Stimulated activated CD4-positive, alpha-beta T cell treated with anti-CD3 and anti-CD28 coated beads, Interleukin-12 subunit alpha, Interleukin-12 subunit beta, amount 100 ng/mL, for 48 hours (primary cell): Measurements from ENCODE around the gene ASPSCR1.

Experiments
- DNase-seq, 3 donors: peaks; one replicate each; pipeline ENCODE4 v3.0.0-alpha.2; 2020; ENCODE audit warnings: low read depth in 2 of 3, low spot score in 1 of 3

Gene ASPSCR1

DNA sequence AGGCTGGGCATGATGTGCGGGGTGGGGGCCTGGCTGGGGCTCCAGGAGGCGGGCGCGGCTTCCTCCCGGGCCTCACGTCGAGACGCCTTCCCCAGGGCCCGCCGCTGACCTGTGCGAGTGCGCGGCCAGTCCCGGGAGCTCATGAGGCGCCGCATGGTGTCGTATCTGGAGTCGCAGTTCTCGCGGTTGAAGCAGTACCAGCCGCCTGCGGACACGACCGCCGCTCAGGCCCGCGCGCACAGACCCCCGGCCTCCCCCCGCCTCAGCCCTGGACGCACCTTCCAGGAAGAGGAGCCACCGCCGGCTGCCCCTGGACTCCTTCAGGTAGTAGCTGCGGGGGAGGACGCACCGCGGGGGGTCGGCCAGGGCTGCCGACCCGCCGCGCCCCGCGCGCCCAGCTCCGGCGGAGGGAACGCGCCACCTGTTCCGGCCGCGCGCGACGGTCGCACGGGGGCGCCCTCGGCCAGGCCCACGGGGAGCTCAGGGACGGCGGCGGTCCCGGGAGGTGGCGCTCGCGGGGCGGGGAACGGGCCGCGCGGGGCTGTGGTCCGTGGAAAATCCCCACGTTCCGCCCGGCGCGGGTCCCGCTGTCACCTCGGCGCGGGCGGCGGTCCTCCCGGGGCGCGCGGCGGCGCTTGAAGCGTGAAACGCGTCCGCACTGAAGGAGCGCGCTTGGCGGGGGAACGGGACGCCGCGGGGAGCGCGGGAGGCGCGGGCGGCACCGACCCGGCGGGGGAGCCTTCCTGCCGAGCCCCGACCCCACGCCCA lies 17.9 kb upstream of the ASPSCR1 start:
- peak; percentile 43 to 70 (median 62) for DNase-seq

DNA sequence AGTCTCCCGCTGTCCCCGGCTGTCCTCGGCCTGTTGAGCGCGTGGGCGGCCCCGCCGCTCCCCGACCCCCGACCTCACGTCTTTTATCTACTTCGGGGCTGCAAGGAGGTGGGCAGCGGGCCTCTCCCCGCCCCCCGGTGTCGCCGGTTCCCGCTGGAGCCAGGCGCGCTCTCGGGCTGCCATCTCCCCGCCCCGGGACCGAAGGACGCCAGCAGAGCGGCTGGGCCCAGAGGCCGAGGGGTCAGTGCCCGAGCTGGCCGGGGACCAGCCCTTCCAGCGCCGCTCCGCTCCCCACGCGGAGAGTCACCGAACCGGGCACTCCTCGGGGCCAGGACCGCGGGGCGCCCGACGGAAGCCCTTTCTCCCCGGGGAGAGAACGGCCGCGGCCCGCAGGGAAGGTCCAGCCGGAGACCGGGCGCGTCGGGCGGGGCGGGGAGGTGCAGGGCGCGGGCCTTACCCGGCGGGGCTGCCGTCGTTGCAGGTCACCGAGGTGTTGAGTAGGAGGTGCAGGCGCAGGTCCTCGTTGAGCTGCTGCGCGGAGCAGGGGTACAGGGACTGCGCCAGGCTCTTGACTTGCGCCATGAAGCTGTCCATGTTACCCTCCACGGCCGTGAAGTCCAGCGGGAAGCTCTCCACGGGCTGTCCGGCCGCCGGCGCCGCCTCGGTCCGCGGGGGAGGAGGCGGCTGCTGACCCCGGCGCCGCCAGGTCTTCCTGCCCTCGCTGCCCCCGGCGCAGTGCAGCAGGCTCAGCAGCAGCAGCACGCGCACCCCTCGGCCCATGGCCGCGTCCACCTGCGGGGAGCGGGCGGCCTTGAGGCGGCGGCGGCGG lies 17.1 kb upstream of the ASPSCR1 start:
- DNase-seq = no peak

- DNase-seq = no peak
Measured at GRCh38 chr17:81961087-81961511, 16.3 kb upstream of the ASPSCR1 start, which contains the start of gene NOTUM. TSS of gene NOTUM (minus strand) at chr17:81961187. CDS start at chr17:81960909, 278 bp downstream.

GRCh38 chr17:81961521-81962498 lies 15.6 kb upstream of the ASPSCR1 start:
- DNase-seq = no peak

- DNase-seq = no peak
Measured at GRCh38 chr17:81962499-81963441, 14.7 kb upstream of the ASPSCR1 start.

DNA sequence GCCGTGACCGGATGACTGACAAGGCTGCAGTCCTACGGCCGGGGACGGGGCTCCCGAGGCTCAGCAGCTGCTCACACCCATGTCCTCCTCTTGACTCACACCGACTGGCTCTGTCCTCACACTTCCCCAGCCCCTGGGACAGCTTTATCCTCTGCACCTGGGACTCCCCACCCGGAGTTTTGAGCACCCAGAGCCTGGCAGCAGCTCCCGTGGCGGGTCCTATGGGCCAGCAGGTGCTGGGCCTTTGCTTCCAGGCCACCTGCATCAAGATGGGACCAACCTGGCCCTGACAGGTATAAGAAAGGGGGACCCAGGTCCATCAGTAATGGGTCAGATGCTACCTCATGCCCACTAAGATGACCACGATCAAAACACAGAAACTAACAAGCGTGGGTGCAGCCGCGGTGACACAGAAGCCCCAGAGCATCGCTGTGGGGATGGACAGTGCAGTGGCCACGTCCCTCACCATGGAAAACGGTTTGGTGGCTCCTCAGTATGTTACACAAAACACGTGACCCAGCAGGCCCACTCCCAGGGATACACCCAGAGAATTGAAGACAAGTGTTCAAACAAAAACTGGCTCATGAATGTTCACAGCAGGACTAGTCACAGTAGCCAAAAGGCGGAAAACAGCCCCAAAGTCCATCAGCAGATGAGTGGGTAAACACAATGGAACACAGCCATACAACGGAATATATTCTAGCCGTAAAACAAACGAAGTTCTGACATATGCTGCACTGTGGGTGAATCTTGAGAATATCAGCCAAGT lies 13.2 kb upstream of the ASPSCR1 start:
- no peak for DNase-seq

DNA sequence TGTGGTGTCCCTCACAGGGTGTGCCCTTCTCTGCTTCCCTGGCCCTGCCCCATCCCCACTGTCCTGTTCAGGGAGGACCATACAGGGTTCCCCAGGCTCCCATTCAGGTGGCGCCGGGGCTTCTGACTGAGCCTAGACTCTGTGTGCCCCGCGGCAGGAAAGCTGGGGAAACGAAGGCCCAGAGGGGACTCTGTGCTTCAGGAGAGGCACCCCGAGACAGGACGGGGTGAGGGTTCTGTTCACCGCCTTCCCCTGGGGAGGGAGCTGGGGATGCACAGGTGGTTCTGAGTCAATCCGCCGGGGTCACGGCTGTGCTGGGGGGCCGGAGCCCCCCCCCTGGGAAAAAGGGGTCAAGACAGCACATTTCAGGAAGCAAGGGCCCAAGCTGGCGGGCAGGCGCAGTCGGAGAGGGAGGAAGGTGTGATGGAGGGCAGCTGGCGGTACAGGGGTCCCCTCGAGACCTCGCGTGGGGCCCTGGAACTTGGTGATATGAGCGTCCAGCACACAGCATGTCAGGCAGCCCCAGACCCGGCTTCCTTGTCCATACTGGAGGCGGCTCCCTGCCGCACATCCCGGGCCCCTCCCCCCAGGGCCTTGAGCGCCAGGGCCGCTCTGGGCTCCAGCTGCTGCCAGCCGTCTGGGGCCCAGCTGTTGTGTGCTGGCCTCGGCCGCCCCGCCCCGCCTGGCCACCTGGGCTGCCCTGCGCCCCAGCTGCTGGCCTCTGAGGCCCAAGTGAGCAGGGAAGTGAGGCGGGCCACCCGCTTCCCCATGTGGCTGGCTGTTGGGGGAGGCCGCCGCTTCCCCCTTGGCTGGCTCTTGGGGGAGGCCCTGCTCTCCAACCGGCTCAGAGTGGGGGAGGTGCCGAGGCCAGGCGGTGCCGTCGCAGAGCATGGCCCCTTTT lies 10.8 kb upstream of the ASPSCR1 start:
- DNase-seq = no peak

DNA sequence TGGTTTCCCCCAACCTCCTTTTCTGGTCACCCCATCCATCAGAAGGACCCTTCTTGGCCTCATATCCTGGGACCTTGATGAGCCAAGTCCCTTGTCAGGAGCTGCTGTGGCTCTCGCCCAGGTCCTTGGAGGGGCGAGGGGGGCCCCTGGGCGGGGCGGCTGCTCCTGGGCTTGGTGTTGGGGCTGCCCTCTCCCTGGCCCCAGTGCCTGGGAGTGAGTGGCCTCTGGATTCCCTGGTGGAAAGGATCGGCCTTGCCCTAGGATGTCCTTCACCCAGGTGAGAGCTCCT lies 10.2 kb upstream of the ASPSCR1 start:
- no peak for DNase-seq

GRCh38 chr17:81967533-81968395 lies 9.7 kb upstream of the ASPSCR1 start:
- DNase-seq = peak; percentile 80 to 86 (median 86)

DNA sequence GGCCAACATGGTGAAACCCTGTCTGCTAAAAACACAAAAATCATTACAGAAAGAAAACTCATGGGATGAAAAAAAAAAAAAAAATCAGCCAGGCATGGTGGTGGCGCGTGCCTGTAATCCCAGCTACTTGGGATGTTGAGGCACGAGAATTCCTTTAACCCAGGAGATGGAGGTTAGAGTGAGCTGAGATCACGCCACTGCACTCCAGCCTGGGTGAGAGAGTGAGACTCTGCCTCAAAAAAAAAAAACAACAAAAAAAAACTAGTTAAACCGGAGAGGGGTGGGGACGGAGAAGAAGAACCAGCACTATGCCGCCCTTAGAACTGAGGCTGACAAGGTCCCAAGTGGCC lies 9.1 kb upstream of the ASPSCR1 start:
- no peak for DNase-seq

DNA sequence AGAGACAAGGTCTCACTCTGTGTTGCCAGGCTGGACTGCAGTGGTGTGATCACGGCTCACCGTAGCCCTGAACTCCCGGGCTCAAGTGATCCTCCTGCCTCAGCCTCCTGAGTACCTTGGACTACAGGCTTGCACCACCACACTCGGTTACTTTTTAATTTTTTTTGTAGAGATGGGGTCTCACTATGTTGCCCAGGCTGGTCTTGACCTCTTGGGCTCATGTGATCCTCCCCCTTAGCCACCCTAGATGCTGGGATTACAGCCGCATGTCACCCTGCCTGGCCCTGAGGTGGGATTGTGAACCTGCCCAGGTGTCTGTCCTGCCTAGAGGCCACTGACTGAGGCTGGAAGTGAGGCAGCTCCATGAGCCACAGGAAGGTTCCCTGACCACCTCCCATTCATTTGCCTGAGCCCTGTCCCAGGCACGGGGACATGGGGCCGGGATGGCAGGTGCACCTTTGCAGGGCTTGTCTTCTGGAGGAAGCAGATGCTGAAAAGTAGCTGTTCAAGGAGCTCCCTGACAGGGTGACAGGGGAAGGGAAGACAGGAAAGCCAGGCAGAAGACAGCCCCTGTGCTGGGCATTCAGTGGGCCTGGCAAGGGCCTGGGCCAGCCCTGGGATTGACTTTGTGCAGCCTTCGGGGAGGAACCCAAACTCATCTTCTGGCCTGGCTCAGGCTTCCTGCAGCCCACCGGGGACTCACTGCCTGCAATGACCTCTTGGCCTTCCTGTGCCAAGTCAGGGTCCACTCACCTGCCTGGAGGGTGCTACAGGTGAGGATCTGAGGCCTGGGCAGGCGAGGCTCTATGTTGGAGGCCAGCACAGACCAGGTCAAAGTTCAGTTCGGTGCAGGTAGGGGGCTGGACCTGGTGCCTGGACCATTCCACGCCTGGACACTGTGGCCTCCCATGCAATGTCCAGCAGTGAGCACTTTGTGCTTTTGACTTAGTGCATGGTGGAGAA lies 8.3 kb upstream of the ASPSCR1 start:
- DNase-seq = no peak

GRCh38 chr17:81973432-81973831 lies 4.0 kb upstream of the ASPSCR1 start:
- no peak for DNase-seq

DNA sequence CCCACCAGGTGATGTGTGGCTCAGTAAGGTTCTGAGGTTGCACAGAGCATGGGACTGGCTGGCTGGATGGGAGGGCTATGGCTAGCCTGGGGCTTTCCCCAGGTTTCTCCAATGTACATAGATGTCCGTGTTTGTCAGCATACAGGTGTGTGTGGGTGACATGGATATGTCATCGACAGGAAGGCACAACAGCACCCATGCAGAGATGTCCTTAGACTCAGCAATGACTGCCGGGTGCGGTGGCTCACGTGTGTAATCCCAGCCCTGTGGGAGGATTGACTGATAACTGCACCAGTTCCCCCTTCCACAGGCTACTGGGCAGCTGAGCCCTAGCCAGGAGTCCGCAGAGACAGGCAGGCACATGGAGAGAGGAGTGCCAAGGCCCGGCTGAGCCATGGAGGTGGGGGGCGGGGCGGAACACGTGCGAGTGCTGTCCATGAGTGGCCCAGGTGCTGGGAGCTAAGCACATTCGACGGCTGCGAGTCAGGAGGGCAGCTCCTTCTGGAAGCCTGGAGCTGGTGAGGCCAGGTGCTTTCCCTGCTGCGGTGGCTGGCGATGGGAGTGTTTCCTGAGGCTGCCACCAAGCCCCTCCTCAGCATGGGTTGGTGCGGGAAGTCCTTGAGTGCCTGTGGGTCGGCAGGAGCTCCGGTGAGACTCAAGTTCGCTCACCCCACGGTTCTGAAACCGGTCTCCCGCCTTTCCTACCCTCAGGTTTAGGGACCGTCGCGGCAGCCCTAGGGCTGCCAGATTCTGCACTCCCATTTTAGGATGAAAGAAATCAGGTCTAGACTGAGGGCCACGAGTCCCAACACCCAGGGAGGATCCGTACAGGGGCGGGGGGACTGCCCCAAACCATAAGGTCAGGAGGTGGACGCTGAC lies 858 bp upstream of the ASPSCR1 start:
- DNase-seq = peak; percentile 29 to 42 (median 38)

DNA sequence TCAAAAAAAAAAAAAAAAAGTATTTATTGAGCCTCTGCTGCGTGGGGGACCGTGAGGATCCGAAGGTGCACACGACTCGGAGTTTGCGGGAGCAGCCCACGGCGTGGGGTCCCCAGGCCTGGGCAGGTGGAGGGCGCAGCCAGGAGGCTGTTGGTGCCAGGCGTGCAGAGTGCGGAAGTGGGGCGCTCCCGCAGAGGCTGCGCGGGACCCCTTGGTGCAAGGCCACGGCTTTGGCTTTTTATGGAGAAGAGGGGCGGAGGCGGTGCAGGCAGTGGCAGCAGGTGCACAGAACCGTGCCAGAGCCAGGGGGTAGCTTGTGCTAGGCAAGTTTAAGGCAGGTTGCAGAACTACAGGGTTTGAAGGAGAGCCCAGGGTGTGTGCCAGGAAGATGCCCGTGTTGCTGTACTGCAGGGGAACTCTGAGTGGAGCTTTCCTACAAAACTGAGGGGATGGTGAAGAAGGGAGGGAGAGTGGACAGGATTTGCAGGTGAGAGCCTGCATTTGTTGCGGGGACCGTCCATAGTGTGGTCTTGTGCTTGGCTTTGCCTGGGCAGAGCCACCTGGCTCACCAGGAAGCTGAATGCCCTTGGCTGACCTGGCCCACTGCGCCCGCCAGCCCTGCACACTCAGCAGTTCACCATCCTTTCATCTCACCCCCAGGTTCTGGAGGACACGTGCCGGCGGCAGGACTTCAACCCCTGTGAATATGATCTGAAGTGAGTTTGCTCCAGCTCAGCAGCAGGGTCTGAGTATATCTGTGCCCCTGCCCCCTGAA lies 1.3 kb downstream of the ASPSCR1 start:
- DNase-seq = no peak

GRCh38 chr17:81980122-81980521 lies 2.7 kb downstream of the ASPSCR1 start:
- no peak for DNase-seq
